Activated CD8-positive, alpha-beta memory T cell treated with anti-CD3 and anti-CD28 coated beads, Interleukin-2, amount 50 U/mL, for 48 hours (primary cell): ENCODE data around the gene PRKD2.
"Not testable (repeated sequence)": the region's sequence is repeated elsewhere in the genome, so short reads cannot be mapped to it uniquely, and the experiment has no call there.

Experiments
- DNase-seq: peaks from one replicate; pipeline ENCODE4 v3.0.0-alpha.2; 2020

Gene PRKD2

GRCh38 chr19:46717034-46717715 is at the start of gene PRKD2:
Gene PRKD2 (minus strand): TSS chr19:46717114. CDS start chr19:46716370, 744 bp downstream.
- DNase-seq: peak; percentile 98

GRCh38 chr19:46764817-46765291 is 47.9 kb upstream of the PRKD2 start:
- no peak for DNase-seq

GRCh38 chr19:46762245-46762890 is 45.5 kb upstream of the PRKD2 start:
- DNase-seq: no peak

- no peak for DNase-seq
Measured at GRCh38 chr19:46761418-46761831, 44.5 kb upstream of the PRKD2 start.

GRCh38 chr19:46760897-46761296 is 44.0 kb upstream of the PRKD2 start:
- not testable (repeated sequence) for DNase-seq

- DNase-seq: no peak
Measured at GRCh38 chr19:46760363-46760762, 43.4 kb upstream of the PRKD2 start.

GRCh38 chr19:46759817-46760333 is 43.0 kb upstream of the PRKD2 start:
- DNase-seq: no peak

GRCh38 chr19:46759206-46759605 is 42.3 kb upstream of the PRKD2 start:
- DNase-seq: no peak

- no peak for DNase-seq
Measured at GRCh38 chr19:46756544-46756888, 39.6 kb upstream of the PRKD2 start.

GRCh38 chr19:46755853-46756543 is 39.1 kb upstream of the PRKD2 start:
- no peak for DNase-seq

GRCh38 chr19:46755077-46755852 is 38.4 kb upstream of the PRKD2 start:
- DNase-seq: no peak

GRCh38 chr19:46753420-46754155 is 36.7 kb upstream of the PRKD2 start:
- peak; percentile 73 for DNase-seq

GRCh38 chr19:46748325-46749109 is 31.6 kb upstream of the PRKD2 start:
- peak; percentile 94 for DNase-seq

- DNase-seq: peak; percentile 77
Measured at GRCh38 chr19:46746281-46747057, 29.6 kb upstream of the PRKD2 start, which contains the start of gene STRN4. Gene STRN4 (minus strand): TSS chr19:46746450. CDS start chr19:46746430, 20 bp downstream.

GRCh38 chr19:46745521-46746280 is 28.8 kb upstream of the PRKD2 start, which contains the start of gene FKRP:
Gene FKRP (plus strand): TSS chr19:46746057. CDS start chr19:46755451, 9,394 bp downstream.
- DNase-seq: peak; percentile 77

- no peak for DNase-seq
Measured at GRCh38 chr19:46745030-46745429, 28.1 kb upstream of the PRKD2 start.

- DNase-seq: no peak
Measured at GRCh38 chr19:46744005-46744691, 27.2 kb upstream of the PRKD2 start.

- no peak for DNase-seq
Measured at GRCh38 chr19:46742926-46743480, 26.1 kb upstream of the PRKD2 start.
